Keratinocyte (primary cell): ENCODE results near the gene HAX1. TPM values are rescaled to one million over a fixed set of nuclear protein-coding genes. Genes with fewer than 3 reads are reported as not detected.

Experiments
- DNase-seq: peaks from one replicate; pipeline ENCODE4 v3.0.0-alpha.2; 2011; ENCODE audit warnings: low read depth, missing footprints, low spot score
- FAIRE-seq: peaks from 2 replicates; lab custom pipeline; 2011; peaks lifted over from hg19 to GRCh38; lab: Jason Lieb, UNC
- H2AFZ ChIP-seq: 2 replicates; pipeline ENCODE4 v1.6.0; 2012; ENCODE audit warnings: low read length, control low read depth, inconsistent platforms; ENCODE audit not compliant: control insufficient read depth
- H3K27ac ChIP-seq: 2 replicates; pipeline ENCODE4 v1.5.1; 2011; ENCODE audit warnings: low read length; ENCODE audit not compliant: control insufficient read depth, insufficient read depth
- H3K27me3 ChIP-seq: 3 replicates; pipeline ENCODE4 v1.6.0; 2011; ENCODE audit warnings: low read length; ENCODE audit not compliant: control insufficient read depth, insufficient read depth; ENCODE audit errors: extremely low read depth
- H3K36me3 ChIP-seq, 2 experiments: 2 replicates in 1 of 2; 3 replicates in 1 of 2; pipeline ENCODE4 v1.5.1; 2011; ENCODE audit warnings: low read length in 2 of 2, mild to moderate bottlenecking in 1 of 2; ENCODE audit not compliant: control insufficient read depth in 2 of 2, insufficient read depth in 2 of 2; ENCODE audit errors: extremely low read depth in 1 of 2
- H3K4me1 ChIP-seq: 3 replicates; pipeline ENCODE4 v1.5.1; 2011; ENCODE audit warnings: low read length; ENCODE audit not compliant: control insufficient read depth, insufficient read depth; ENCODE audit errors: extremely low read depth
- H3K4me2 ChIP-seq: 3 replicates; pipeline ENCODE4 v1.6.0; 2011; ENCODE audit warnings: low read depth, low read length; ENCODE audit not compliant: control insufficient read depth, insufficient read depth; ENCODE audit errors: extremely low read depth
- H3K4me3 ChIP-seq, 3 experiments: fragments of 200-600 bp in 1 of 3; sonication (generic) in 1 of 3; 2 replicates in 2 of 3; 3 replicates in 1 of 3; pipeline ENCODE4 v1.5.1; 2011 to 2016; ENCODE audit warnings: low read length in 3 of 3, mild to moderate bottlenecking in 3 of 3, control low read depth in 2 of 3, inconsistent platforms in 1 of 3, low read depth in 1 of 3, mixed read lengths in 1 of 3, mixed run types in 1 of 3, moderate library complexity in 1 of 3; ENCODE audit not compliant: control insufficient read depth in 2 of 3, insufficient read depth in 2 of 3; ENCODE audit errors: extremely low read depth in 1 of 3
- H3K79me2 ChIP-seq: 2 replicates; pipeline ENCODE4 v1.6.0; 2012; ENCODE audit warnings: low read length; ENCODE audit not compliant: control insufficient read depth, insufficient read depth
- H3K9ac ChIP-seq: 3 replicates; pipeline ENCODE4 v1.6.0; 2011; ENCODE audit warnings: low read length; ENCODE audit not compliant: control insufficient read depth, insufficient read depth; ENCODE audit errors: extremely low read depth
- H3K9me1 ChIP-seq: 3 replicates; pipeline ENCODE4 v1.6.0; 2011; ENCODE audit warnings: low read length; ENCODE audit not compliant: control insufficient read depth, insufficient read depth; ENCODE audit errors: extremely low read depth
- H3K9me3 ChIP-seq: 2 replicates; pipeline ENCODE4 v1.5.1; 2012; ENCODE audit warnings: low read depth, low read length; ENCODE audit not compliant: control insufficient read depth
- H4K20me1 ChIP-seq: 3 replicates; pipeline ENCODE4 v1.6.0; 2011; ENCODE audit warnings: low read length; ENCODE audit not compliant: control insufficient read depth, insufficient read depth; ENCODE audit errors: extremely low read depth
- CTCF ChIP-seq, 3 experiments: IDR thresholded peaks in 1 of 3; conservative IDR thresholded peaks in 1 of 3; optimal IDR thresholded peaks in 1 of 3; 2 replicates in 2 of 3; 3 replicates in 1 of 3; pipeline versions ENCODE3 to v1.5.1; 2011; ENCODE audit warnings: low read length in 3 of 3, mild to moderate bottlenecking in 3 of 3, moderate library complexity in 2 of 3, control low read depth in 1 of 3, inconsistent platforms in 1 of 3; ENCODE audit not compliant: insufficient read depth in 2 of 3; ENCODE audit errors: extremely low read depth in 1 of 3
- EZH2 ChIP-seq: IDR thresholded peaks from one replicate; pipeline ENCODE4 v1.6.1; 2012; ENCODE audit warnings: inconsistent platforms, mild to moderate bottlenecking, low read length, moderate library complexity
- dilution Hi-C: fragments of 300-500 bp; cut with MboI; formaldehyde crosslinking; loops from one replicate; pipeline ENCODE4 v1.7.0; 2020; ENCODE audit warnings: low sequenced_read_pairs; ENCODE audit not compliant: extremely low pct_ligation_motif_present
- polyA plus RNA-seq, 5 experiments: library from polyadenylated mRNA; depleted of rRNA in 3 of 5; stranded (reverse) in 3 of 5; stranded (forward) in 1 of 5; unstranded in 1 of 5; fragments of >200 nt; gene quantifications; 1 replicate in 1 of 5; 2 replicates in 3 of 5; 3 replicates in 1 of 5; pipeline versions ENCODE4 v1.2.1 to v1.2.3, GENCODE V29; 2011 to 2012; ENCODE audit warnings: missing spikeins in 2 of 5, low read depth in 1 of 5, low replicate concordance in 1 of 5

Gene HAX1
- polyA plus RNA-seq, 1 donor (not counting 4 experiments of a cell fraction or from before 2014, with no cell fraction given) = 110 TPM

- Histone ChIP-seq H3K4me3 (no peak overlapping the region), H3K9me3 (no peaks in the 10 kb centered on the region), H3K4me2 (no peak overlapping the region), H4K20me1 (no peaks in the 10 kb centered on the region), H3K4me1 (no peaks in the 10 kb centered on the region), H3K27me3 (no peaks in the 10 kb centered on the region), H2AFZ (no peak overlapping the region), H3K79me2 (peaks cover 53% of the 10 kb centered on the region), H3K9ac (no peak overlapping the region), H3K27ac (no peak overlapping the region), H3K9me1 (no peaks in the 10 kb centered on the region), H3K36me3 (peaks cover 17 to 30% of the 10 kb centered on the region in 2 experiments)
- dilution Hi-C loops = no loop called here
- FAIRE-seq = no peak
- no peak for TF ChIP-seq CTCF (optimal IDR thresholded peaks at IDR 0.05 in 1 of 3, IDR thresholded peaks at IDR 0.05 in 1 of 3, conservative IDR thresholded peaks at IDR 0.05 in 1 of 3; ENCODE audit: extremely low read depth in 1 of 3, insufficient read depth in 2 of 3, low read length in 3 of 3)
- no peak for TF ChIP-seq EZH2
- DNase-seq = no peak
Observed at GRCh38 chr1:154236855-154237254, 35.6 kb upstream of the HAX1 start.

GRCh38 chr1:154237435-154237834 is 35.0 kb upstream of the HAX1 start:
- H2AFZ ChIP-seq = no peak overlapping the region
- no peak overlapping the region for H3K9ac ChIP-seq
- H3K27ac ChIP-seq = no peak overlapping the region
- FAIRE-seq = no peak
- H3K79me2 ChIP-seq = peaks cover 51% of the 10 kb centered on the region
- no peak overlapping the region for H3K4me3 ChIP-seq
- no peaks in the 10 kb centered on the region for H3K4me1 ChIP-seq
- DNase-seq = no peak
- no peaks in the 10 kb centered on the region for H3K9me3 ChIP-seq
- no peaks in the 10 kb centered on the region for H3K9me1 ChIP-seq
- TF ChIP-seq EZH2 (no peak), CTCF (optimal IDR thresholded peaks at IDR 0.05 in 1 of 3, IDR thresholded peaks at IDR 0.05 in 1 of 3, conservative IDR thresholded peaks at IDR 0.05 in 1 of 3; ENCODE audit: extremely low read depth in 1 of 3, insufficient read depth in 2 of 3, low read length in 3 of 3) (no peak)
- no peak overlapping the region for H3K4me2 ChIP-seq
- H3K36me3 ChIP-seq = peaks cover 19 to 33% of the 10 kb centered on the region in 2 experiments
- no peaks in the 10 kb centered on the region for H4K20me1 ChIP-seq
- dilution Hi-C loops = no loop called here
- H3K27me3 ChIP-seq = no peaks in the 10 kb centered on the region
